HG03442 (cell line): ENCODE data around the gene DUT.
"Not testable (repeated sequence)": the region's sequence is repeated elsewhere in the genome, so short reads cannot be mapped to it uniquely, and the experiment has no call there.

Source experiments
- ATAC-seq: cut with Tn5 transposase; IDR thresholded peaks from one replicate; pipeline ENCODE4 v1.9.1; 2021; ENCODE audit warnings: mild to moderate bottlenecking, moderate library complexity; ENCODE audit not compliant: unreplicated experiment

Gene DUT

GRCh38 chr15:48326180-48326579 lies 5.0 kb upstream of the DUT start:
- ATAC-seq, result not testable (repeated sequence)

- ATAC-seq, result no peak
Observed at GRCh38 chr15:48330105-48330785, 984 bp upstream of the DUT start.

GRCh38 chr15:48331796-48332641 lies 790 bp downstream of the DUT start:
- ATAC-seq, result peak; percentile 48

GRCh38 chr15:48332642-48333034 lies 1.4 kb downstream of the DUT start:
- no peak for ATAC-seq

GRCh38 chr15:48333540-48333939 lies 2.3 kb downstream of the DUT start:
- ATAC-seq, result no peak

- ATAC-seq, result no peak
Observed at GRCh38 chr15:48334260-48334659, 3.0 kb downstream of the DUT start.

GRCh38 chr15:48336940-48337339 lies 5.7 kb downstream of the DUT start:
- ATAC-seq, result no peak

- ATAC-seq, result no peak
Observed at GRCh38 chr15:48337607-48338006, 6.4 kb downstream of the DUT start.

- ATAC-seq, result no peak
Observed at GRCh38 chr15:48340111-48340510, 8.9 kb downstream of the DUT start.

GRCh38 chr15:48343865-48344264 lies 12.6 kb downstream of the DUT start:
- no peak for ATAC-seq

- ATAC-seq, result no peak
Observed at GRCh38 chr15:48345516-48345915, 14.3 kb downstream of the DUT start.

- ATAC-seq, result peak; percentile 72
Observed at GRCh38 chr15:48352474-48353072, 21.3 kb downstream of the DUT start.

GRCh38 chr15:48354694-48355303 lies 23.6 kb downstream of the DUT start:
- no peak for ATAC-seq

GRCh38 chr15:48355377-48355776 lies 24.1 kb downstream of the DUT start:
- no peak for ATAC-seq

GRCh38 chr15:48358229-48359152 lies 27.3 kb downstream of the DUT start:
- ATAC-seq, result no peak

GRCh38 chr15:48360841-48361240 lies 29.6 kb downstream of the DUT start:
- no peak for ATAC-seq

- ATAC-seq, result no peak
Observed at GRCh38 chr15:48361685-48362084, 30.5 kb downstream of the DUT start.

- no peak for ATAC-seq
Observed at GRCh38 chr15:48363474-48363873, 32.2 kb downstream of the DUT start.

GRCh38 chr15:48365575-48365974 lies 34.3 kb downstream of the DUT start:
- ATAC-seq, result no peak

GRCh38 chr15:48366584-48367312 lies 35.5 kb downstream of the DUT start:
- no peak for ATAC-seq
